Prostate gland (tissue), 2 donors: Measurements from ENCODE around the gene SPNS3.

ENCODE experiments used
- CTCF ChIP-seq, 4 experiments: fragments of 200-600 bp in 2 of 4; fragments of 450-650 bp in 2 of 4; sonication (generic) in 2 of 4; IDR thresholded peaks; 1 replicate in 3 of 4; 2 replicates in 1 of 4; pipeline ENCODE4 v1.5.1; 2016 to 2019; ENCODE audit warnings: antibody characterized with exemption in 4 of 4, mild to moderate bottlenecking in 2 of 4, moderate library complexity in 2 of 4
- POLR2A ChIP-seq: fragments of 450-650 bp; IDR thresholded peaks from one replicate; pipeline ENCODE4 v1.6.1; 2016; ENCODE audit warnings: antibody characterized with exemption, mild to moderate bottlenecking
- POLR2AphosphoS5 ChIP-seq: sonication (generic); formaldehyde crosslinking; IDR thresholded peaks from one replicate; pipeline ENCODE4 v1.6.1; 2017; ENCODE audit warnings: antibody characterized with exemption

DNA sequence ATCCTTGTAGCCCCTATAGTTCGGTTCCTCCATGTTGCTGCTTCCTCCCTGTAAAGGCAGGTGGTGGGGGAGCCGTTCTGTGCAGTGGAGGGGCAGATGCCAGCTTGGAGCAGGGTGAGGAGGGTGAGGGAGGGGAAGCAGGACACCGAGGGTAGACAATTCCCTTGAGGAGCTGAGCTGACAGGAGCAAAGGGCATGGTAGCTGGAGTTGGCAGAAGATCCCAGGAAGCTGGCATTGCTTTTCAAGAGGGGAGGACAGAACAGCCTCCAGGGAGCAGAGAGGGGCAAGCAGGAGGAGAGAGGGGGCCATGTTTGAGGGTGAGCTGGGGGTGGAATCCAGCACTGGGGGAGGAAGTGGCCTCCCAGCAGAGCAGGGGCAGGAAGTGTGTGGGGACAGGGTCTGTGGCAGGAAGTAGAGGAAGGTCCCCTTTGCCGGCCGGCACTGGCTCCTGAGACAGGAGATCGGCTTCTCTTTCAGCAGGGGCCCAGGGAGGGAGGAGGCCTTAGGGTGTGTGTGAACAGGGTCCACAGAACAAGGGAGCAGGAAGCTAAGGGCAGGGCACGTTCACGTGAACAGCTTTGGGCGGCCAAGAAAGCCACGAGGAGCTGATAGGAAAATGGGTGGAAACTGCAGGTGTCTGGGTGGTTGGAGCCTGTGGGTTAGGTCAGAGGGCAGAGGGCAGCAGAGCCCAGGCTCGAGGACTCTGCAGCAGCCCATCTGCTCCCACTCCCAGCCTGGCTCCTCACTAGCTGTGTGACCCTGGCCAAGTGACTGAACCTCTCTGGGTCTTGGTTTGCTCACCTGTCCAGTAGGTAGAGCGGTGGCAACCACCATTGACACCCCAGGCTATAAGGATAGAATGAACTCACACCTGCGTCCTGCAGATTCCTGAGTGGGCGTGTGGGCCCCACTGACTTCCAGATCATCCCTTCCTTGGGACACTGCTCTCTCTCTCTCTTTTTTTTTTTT, 47.5 kb downstream of the SPNS3 start:
- TF ChIP-seq CTCF (IDR thresholded peaks at IDR 0.05) (no peak), POLR2AphosphoS5 (no peak), POLR2A (no peak)
